ENCODE measurements around the gene ZNF777. TPM values are rescaled to one million over a fixed set of nuclear protein-coding genes. Genes with fewer than 3 reads are reported as not detected.
"Not testable (repeated sequence)": the region's sequence is repeated elsewhere in the genome, so short reads cannot be mapped to it uniquely, and the experiment has no call there.

The ZNF777 gene
- total RNA-seq, 1 donor from 2014 or later: 15.1 TPM

DNA sequence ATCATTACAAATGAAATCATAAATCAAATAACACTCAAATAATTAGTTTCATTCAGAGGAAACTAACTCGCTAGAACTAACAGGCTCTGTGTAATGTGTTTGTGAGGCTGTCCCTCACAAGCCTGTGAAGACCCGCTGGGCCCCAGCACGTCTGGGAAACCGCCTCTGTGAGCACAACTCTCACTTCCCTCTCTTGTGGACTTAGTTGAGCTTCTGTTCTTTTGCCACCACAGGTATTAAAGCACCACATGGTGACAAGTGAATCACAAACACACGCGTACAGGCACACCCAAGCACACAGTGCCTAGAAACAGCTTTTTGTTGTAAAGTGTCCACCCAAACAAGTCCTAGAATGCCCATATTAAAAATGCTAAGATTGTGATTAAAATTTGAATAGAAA, 51.0 kb downstream of the ZNF777 start:
- H3K27ac Mint-ChIP-seq (ENCODE audit: unreplicated experiment): no peak overlapping the region
- peaks cover 4% of the 10 kb centered on the region for H3K4me1 Mint-ChIP-seq (ENCODE audit: low read depth)
- no peaks in the 10 kb centered on the region for H3K36me3 Mint-ChIP-seq (ENCODE audit: low read depth)
- no peak for DNase-seq (ENCODE audit: low spot score)
- H3K27me3 Mint-ChIP-seq (ENCODE audit: low read depth): peaks cover 11% of the 10 kb centered on the region
- H3K4me3 Mint-ChIP-seq (ENCODE audit: unreplicated experiment): no peak overlapping the region
- H3K9me3 Mint-ChIP-seq (ENCODE audit: low read depth): peaks cover 7% of the 10 kb centered on the region
- TF ChIP-seq, protein P1, sequence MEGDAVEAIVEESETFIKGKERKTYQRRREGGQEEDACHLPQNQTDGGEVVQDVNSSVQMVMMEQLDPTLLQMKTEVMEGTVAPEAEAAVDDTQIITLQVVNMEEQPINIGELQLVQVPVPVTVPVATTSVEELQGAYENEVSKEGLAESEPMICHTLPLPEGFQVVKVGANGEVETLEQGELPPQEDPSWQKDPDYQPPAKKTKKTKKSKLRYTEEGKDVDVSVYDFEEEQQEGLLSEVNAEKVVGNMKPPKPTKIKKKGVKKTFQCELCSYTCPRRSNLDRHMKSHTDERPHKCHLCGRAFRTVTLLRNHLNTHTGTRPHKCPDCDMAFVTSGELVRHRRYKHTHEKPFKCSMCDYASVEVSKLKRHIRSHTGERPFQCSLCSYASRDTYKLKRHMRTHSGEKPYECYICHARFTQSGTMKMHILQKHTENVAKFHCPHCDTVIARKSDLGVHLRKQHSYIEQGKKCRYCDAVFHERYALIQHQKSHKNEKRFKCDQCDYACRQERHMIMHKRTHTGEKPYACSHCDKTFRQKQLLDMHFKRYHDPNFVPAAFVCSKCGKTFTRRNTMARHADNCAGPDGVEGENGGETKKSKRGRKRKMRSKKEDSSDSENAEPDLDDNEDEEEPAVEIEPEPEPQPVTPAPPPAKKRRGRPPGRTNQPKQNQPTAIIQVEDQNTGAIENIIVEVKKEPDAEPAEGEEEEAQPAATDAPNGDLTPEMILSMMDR (IDR thresholded peaks at IDR 0.05): no peak

DNA sequence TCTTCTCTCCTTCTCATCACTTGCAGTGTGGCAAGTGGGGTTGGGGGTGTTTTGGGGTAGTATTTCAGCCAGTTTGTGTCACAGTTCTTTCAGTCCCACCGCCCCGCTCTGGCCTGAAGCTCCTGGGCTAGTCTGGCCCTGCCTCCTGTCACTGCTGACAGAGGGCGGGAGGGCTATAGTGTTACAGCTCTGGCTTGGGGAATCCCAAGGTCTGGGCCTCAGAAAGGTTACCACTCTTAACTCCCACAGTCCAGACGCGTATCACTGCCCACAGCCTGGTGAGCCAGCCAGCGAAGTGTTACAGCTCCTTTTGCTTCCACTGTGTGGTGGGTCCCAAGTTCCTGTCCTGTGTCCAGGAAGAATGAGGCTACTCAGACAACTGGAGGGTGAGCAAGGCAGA, 56.0 kb downstream of the ZNF777 start:
- no peaks in the 10 kb centered on the region for H3K4me1 Mint-ChIP-seq (ENCODE audit: low read depth)
- no peak overlapping the region for H3K4me3 Mint-ChIP-seq (ENCODE audit: unreplicated experiment)
- H3K27me3 Mint-ChIP-seq (ENCODE audit: low read depth): peaks cover 27% of the 10 kb centered on the region
- no peak for DNase-seq (ENCODE audit: low spot score)
- H3K27ac Mint-ChIP-seq (ENCODE audit: unreplicated experiment): no peak overlapping the region
- peaks cover 7% of the 10 kb centered on the region for H3K9me3 Mint-ChIP-seq (ENCODE audit: low read depth)
- TF ChIP-seq, protein P1 (IDR thresholded peaks at IDR 0.05): no peak
- no peaks in the 10 kb centered on the region for H3K36me3 Mint-ChIP-seq (ENCODE audit: low read depth)

GRCh38 chr7:149404396-149404795, 56.5 kb downstream of the ZNF777 start:
- no peak overlapping the region for H3K4me3 Mint-ChIP-seq (ENCODE audit: unreplicated experiment)
- H3K4me1 Mint-ChIP-seq (ENCODE audit: low read depth): no peaks in the 10 kb centered on the region
- H3K27ac Mint-ChIP-seq (ENCODE audit: unreplicated experiment): no peak overlapping the region
- peaks cover 7% of the 10 kb centered on the region for H3K9me3 Mint-ChIP-seq (ENCODE audit: low read depth)
- H3K36me3 Mint-ChIP-seq (ENCODE audit: low read depth): no peaks in the 10 kb centered on the region
- peaks cover 27% of the 10 kb centered on the region for H3K27me3 Mint-ChIP-seq (ENCODE audit: low read depth)
- no peak for DNase-seq (ENCODE audit: low spot score)
- TF ChIP-seq, protein P1 (IDR thresholded peaks at IDR 0.05): no peak

- Mint-ChIP-seq H3K9me3 (ENCODE audit: low read depth) (peaks cover 12% of the 10 kb centered on the region), H3K36me3 (ENCODE audit: low read depth) (peaks cover 3% of the 10 kb centered on the region), H3K4me1 (ENCODE audit: low read depth) (no peaks in the 10 kb centered on the region), H3K27ac (ENCODE audit: unreplicated experiment) (no peak overlapping the region), H3K27me3 (ENCODE audit: low read depth) (peaks cover 41% of the 10 kb centered on the region), H3K4me3 (ENCODE audit: unreplicated experiment) (no peak overlapping the region)
- DNase-seq (ENCODE audit: low spot score): no peak
- TF ChIP-seq, protein P1 (IDR thresholded peaks at IDR 0.05): no peak
Measured at GRCh38 chr7:149398195-149398820, 62.6 kb downstream of the ZNF777 start.

DNA sequence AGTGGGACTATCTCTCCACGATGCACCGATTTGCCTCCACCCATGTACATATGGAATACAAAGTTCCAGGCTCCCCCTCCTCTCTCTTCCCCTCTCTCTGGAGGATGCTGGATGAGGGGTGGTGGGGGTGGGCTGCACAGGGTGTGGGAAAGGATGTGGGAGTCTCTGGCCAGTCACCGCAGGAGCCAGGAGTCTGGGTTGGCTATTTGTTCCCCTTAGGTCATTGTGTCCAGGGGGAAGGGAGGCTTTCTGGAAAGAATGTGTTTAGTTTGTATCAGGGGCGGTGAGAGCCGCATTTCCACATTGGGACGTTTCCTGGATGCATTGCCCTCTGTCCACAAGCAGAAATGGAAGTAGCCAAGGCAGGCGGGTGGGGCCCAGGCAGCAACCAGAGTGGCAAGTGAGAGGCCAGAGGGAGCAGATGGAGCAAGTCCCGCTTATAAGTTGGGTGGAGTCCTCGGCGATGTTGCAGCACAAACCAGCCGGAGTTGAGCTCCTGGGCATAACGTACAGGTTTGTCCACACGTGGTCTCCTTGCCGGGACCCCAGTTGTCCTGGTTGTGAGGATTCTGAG, 63.3 kb downstream of the ZNF777 start:
- H3K27ac Mint-ChIP-seq (ENCODE audit: unreplicated experiment): no peak overlapping the region
- DNase-seq (ENCODE audit: low spot score): no peak
- H3K4me3 Mint-ChIP-seq (ENCODE audit: unreplicated experiment): no peak overlapping the region
- H3K36me3 Mint-ChIP-seq (ENCODE audit: low read depth): peaks cover 3% of the 10 kb centered on the region
- H3K9me3 Mint-ChIP-seq (ENCODE audit: low read depth): peaks cover 12% of the 10 kb centered on the region
- peaks cover 36% of the 10 kb centered on the region for H3K27me3 Mint-ChIP-seq (ENCODE audit: low read depth)
- TF ChIP-seq, protein P1 (IDR thresholded peaks at IDR 0.05): no peak
- H3K4me1 Mint-ChIP-seq (ENCODE audit: low read depth): no peaks in the 10 kb centered on the region

- not testable (repeated sequence) for DNase-seq (ENCODE audit: low spot score); H3K27ac Mint-ChIP-seq (ENCODE audit: unreplicated experiment); H3K4me3 Mint-ChIP-seq (ENCODE audit: unreplicated experiment); H3K9me3 Mint-ChIP-seq (ENCODE audit: low read depth); H3K36me3 Mint-ChIP-seq (ENCODE audit: low read depth); H3K27me3 Mint-ChIP-seq (ENCODE audit: low read depth); H3K4me1 Mint-ChIP-seq (ENCODE audit: low read depth)
Measured at GRCh38 chr7:149388550-149389335, 72.1 kb downstream of the ZNF777 start.

- H3K27ac Mint-ChIP-seq (ENCODE audit: unreplicated experiment); H3K9me3 Mint-ChIP-seq (ENCODE audit: low read depth); H3K4me3 Mint-ChIP-seq (ENCODE audit: unreplicated experiment); H3K4me1 Mint-ChIP-seq (ENCODE audit: low read depth); DNase-seq (ENCODE audit: low spot score); H3K36me3 Mint-ChIP-seq (ENCODE audit: low read depth); H3K27me3 Mint-ChIP-seq (ENCODE audit: low read depth): not testable (repeated sequence)
Measured at GRCh38 chr7:149386514-149386913, 74.3 kb downstream of the ZNF777 start.

Measured in chondrocyte (in vitro differentiated cells).